D341Med (cell line): Measurements from ENCODE around the gene DOLK.
"Not testable (repeated sequence)": the region's sequence is repeated elsewhere in the genome, so short reads cannot be mapped to it uniquely, and the experiment has no call there.

Source experiments
- DNase-seq: peaks from one replicate; pipeline ENCODE4 v3.0.0; 2012; ENCODE audit warnings: low spot score

Gene DOLK

GRCh38 chr9:128947527-128948301 lies at the start of gene DOLK, which contains the start of gene NUP188:
Gene DOLK (minus strand): TSS chr9:128947603. CDS start chr9:128947303, 300 bp downstream.
Gene NUP188 (plus strand): TSS chr9:128947699. CDS start chr9:128947720, 21 bp downstream.
- peak; percentile 100 for DNase-seq

GRCh38 chr9:128995791-128996190 lies 48.4 kb upstream of the DOLK start:
- DNase-seq = no peak

GRCh38 chr9:128992995-128993394 lies 45.6 kb upstream of the DOLK start:
- peak; percentile 53 for DNase-seq

GRCh38 chr9:128987805-128988204 lies 40.4 kb upstream of the DOLK start:
- no peak for DNase-seq

- DNase-seq = no peak
These were observed 39.3 kb upstream of the DOLK start for GRCh38 chr9:128986671-128987070.

GRCh38 chr9:128983536-128983935 lies 36.1 kb upstream of the DOLK start:
- DNase-seq = no peak

GRCh38 chr9:128979111-128979510 lies 31.7 kb upstream of the DOLK start:
- DNase-seq = no peak

- no peak for DNase-seq
These were observed 25.6 kb upstream of the DOLK start for GRCh38 chr9:128972956-128973355.

- no peak for DNase-seq
These were observed 22.1 kb upstream of the DOLK start for GRCh38 chr9:128969491-128969890.

GRCh38 chr9:128961403-128961802 lies 14.0 kb upstream of the DOLK start:
- not testable (repeated sequence) for DNase-seq

GRCh38 chr9:128947277-128947526 lies 201 bp downstream of the DOLK start:
- DNase-seq = no peak

GRCh38 chr9:128946571-128947276 lies 679 bp downstream of the DOLK start:
- no peak for DNase-seq

- no peak for DNase-seq
These were observed 1.5 kb downstream of the DOLK start for GRCh38 chr9:128945798-128946501.

- DNase-seq = not testable (repeated sequence)
These were observed 2.4 kb downstream of the DOLK start for GRCh38 chr9:128944966-128945365.

GRCh38 chr9:128943832-128944620 lies 3.4 kb downstream of the DOLK start:
- no peak for DNase-seq

- no peak for DNase-seq
These were observed 6.3 kb downstream of the DOLK start for GRCh38 chr9:128940946-128941755.

GRCh38 chr9:128940271-128940921 lies 7.0 kb downstream of the DOLK start:
- DNase-seq = no peak

GRCh38 chr9:128937310-128938165 lies 9.9 kb downstream of the DOLK start:
- DNase-seq = no peak

- no peak for DNase-seq
These were observed 11.1 kb downstream of the DOLK start for GRCh38 chr9:128936171-128936865.
